Esophagus muscularis mucosa (tissue), 4 donors: ENCODE results near the gene RGS1. TPM values are rescaled to one million over a fixed set of nuclear protein-coding genes. Genes with fewer than 3 reads are reported as not detected.
A peak's percentile ranks its signal among the peaks of the same experiment; 100 is the strongest.

Experiments used
- DNase-seq: peaks from one replicate; pipeline ENCODE4 v3.0.0-alpha.2; 2017; ENCODE audit errors: extremely low spot score
- H3K27ac ChIP-seq, 4 donors: fragments of 200-600 bp; sonication (generic); replicated peaks in 1 of 4; 1 replicate in 3 of 4; 2 replicates in 1 of 4; pipeline ENCODE4 v1.5.1; 2016 to 2019; ENCODE audit warnings: mild to moderate bottlenecking in 1 of 4
- H3K27me3 ChIP-seq, 4 donors: fragments of 200-600 bp; sonication (generic); one replicate each; pipeline versions ENCODE4 v1.5.1 to v1.6.0; 2016 to 2019
- H3K36me3 ChIP-seq, 4 donors: fragments of 200-600 bp; sonication (generic); one replicate each; pipeline ENCODE4 v1.5.1; 2016 to 2019
- H3K4me1 ChIP-seq, 4 donors: fragments of 200-600 bp; sonication (generic); one replicate each; pipeline ENCODE4 v1.5.1; 2016 to 2019
- H3K4me3 ChIP-seq, 4 donors: fragments of 200-600 bp; sonication (generic); 1 replicate in 2 of 4; 2 replicates in 2 of 4; pipeline ENCODE4 v1.5.1; 2016 to 2019; ENCODE audit warnings: mild to moderate bottlenecking in 4 of 4, moderate library complexity in 1 of 4
- H3K9me3 ChIP-seq, 4 donors: fragments of 200-600 bp; sonication (generic); 1 replicate in 3 of 4; 2 replicates in 1 of 4; pipeline ENCODE4 v1.5.1; 2016 to 2019
- CTCF ChIP-seq, 3 experiments: fragments of 200-600 bp in 2 of 3; fragments of 450-650 bp in 1 of 3; sonication (generic) in 2 of 3; IDR thresholded peaks; one replicate each; pipeline ENCODE4 v1.5.1; 2017 to 2019; ENCODE audit warnings: antibody characterized with exemption in 3 of 3, mild to moderate bottlenecking in 2 of 3, moderate library complexity in 1 of 3
- EP300 ChIP-seq: sonication (generic); formaldehyde crosslinking; IDR thresholded peaks from one replicate; pipeline ENCODE4 v1.6.1; 2017; ENCODE audit warnings: antibody characterized with exemption
- POLR2A ChIP-seq: fragments of 450-650 bp; IDR thresholded peaks from one replicate; pipeline ENCODE4 v1.6.1; 2017; ENCODE audit warnings: antibody characterized with exemption, moderate library complexity, mild to moderate bottlenecking, low read depth
- POLR2AphosphoS5 ChIP-seq, 2 donors: sonication (generic); formaldehyde crosslinking; IDR thresholded peaks; one replicate each; pipeline ENCODE4 v1.6.1; 2017; ENCODE audit warnings: antibody characterized with exemption in 2 of 2
- WGBS: methylation state at CpG from one replicate; pipeline ENCODE4 v1.1.5; 2018; 5-methylcytosine and 5-hydroxymethylcytosine counted together
- intact Hi-C: fragments of 100-400 bp; cut with DNase I; formaldehyde crosslinking; loops from one replicate; pipeline ENCODE4 v1.15.1; 2023
- total RNA-seq, 4 donors: library from RNA; depleted of rRNA; stranded (reverse); fragments of >200 nt; gene quantifications; one replicate each; pipeline versions ENCODE4 v1.1.0 to v1.2.1, GENCODE V29; 2016

The RGS1 gene
- total RNA-seq, 4 donors from 2014 or later, result 6.1 to 27.7 (median 12.5) TPM

DNA sequence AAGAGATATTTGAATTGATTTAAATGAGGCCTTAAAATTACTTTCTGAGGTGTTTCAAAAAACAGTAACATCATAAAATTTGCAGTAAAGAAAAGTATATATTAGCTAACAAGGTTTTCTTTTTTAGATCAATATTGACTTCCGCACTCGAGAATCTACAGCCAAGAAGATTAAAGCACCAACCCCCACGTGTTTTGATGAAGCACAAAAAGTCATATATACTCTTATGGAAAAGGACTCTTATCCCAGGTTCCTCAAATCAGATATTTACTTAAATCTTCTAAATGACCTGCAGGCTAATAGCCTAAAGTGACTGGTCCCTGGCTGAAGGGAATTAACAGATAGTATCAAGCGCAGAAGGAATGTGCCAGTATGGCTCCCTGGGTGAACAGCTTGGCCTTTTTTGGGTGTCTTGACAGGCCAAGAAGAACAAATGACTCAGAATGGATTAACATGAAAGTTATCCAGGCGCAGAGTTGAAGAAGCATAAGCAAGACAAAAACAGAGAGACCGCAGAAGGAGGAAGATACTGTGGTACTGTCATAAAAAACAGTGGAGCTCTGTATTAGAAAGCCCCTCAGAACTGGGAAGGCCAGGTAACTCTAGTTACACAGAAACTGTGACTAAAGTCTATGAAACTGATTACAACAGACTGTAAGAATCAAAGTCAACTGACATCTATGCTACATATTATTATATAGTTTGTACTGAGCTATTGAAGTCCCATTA is 3.6 kb downstream of the RGS1 start:
- Histone ChIP-seq H3K36me3 (no peaks in the 10 kb centered on the region), H3K27me3 (no peaks in the 10 kb centered on the region), H3K27ac (peak overlapping the region; percentile 75 to 84 (median 82)), H3K4me3 (peak overlapping the region; percentile 39 to 54 (median 47)), H3K9me3 (no peaks in the 10 kb centered on the region), H3K4me1 (peaks cover 4 to 45% (median 24%) of the 10 kb centered on the region in 4 donors)
- 59% methylated on average over 6 of the region's 6 CpGs for WGBS
- TF ChIP-seq EP300, result no peak
- no peak for TF ChIP-seq POLR2A
- TF ChIP-seq POLR2AphosphoS5 (IDR thresholded peaks at IDR 0.05), result peak; percentile 66 to 82
- intact Hi-C loops, result no loop called here
- no peak for DNase-seq

DNA sequence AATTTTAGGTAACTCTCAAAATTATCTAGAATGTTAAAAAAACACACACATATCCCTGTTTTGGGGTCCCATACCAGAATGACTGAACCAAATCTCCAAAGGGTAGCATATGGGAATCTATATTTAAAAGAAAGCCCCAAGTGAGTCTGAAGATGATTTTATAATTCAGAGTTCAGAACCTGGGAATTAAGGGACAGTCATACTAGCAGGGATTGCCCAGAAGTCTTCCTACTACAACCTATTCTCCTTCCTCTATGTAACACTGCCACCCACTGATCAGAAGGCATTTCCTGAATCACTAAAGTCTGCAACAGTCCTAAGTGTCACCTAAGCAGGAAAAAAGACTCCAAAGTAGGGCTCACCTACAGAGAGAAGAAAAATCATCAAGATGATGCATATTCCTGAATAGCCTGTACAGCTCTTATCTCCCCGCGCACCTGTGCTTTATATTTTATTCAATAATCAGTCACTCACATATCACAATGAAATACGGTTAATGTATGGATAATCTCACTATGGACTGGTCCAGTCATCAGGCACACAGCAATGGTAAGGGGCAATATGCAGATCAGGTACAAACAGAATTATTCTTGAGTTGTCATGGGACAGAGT is 4.9 kb downstream of the RGS1 start:
- peak overlapping the region; percentile 75 to 84 (median 82) for H3K27ac ChIP-seq
- H3K4me3 ChIP-seq, result peak overlapping the region; percentile 39 to 54 (median 47)
- intact Hi-C loops, result loop anchor here (5.0 kb wide), 1 partner anchor 103 kb away; no protein-coding TSS in a partner anchor
- no peak for DNase-seq
- TF ChIP-seq CTCF (IDR thresholded peaks at IDR 0.05) (peak; percentile 51 to 68 (median 57)), EP300 (no peak), POLR2AphosphoS5 (IDR thresholded peaks at IDR 0.05) (peak in 1 of 2 donors; percentile 56), POLR2A (no peak)
- H3K9me3 ChIP-seq, result no peaks in the 10 kb centered on the region
- peaks cover 4 to 47% (median 21%) of the 10 kb centered on the region in 4 donors for H3K4me1 ChIP-seq
- H3K36me3 ChIP-seq, result no peaks in the 10 kb centered on the region
- 93% methylated on average over 3 of the region's 3 CpGs for WGBS
- no peaks in the 10 kb centered on the region for H3K27me3 ChIP-seq

- TF ChIP-seq EP300, result no peak
- no peak for TF ChIP-seq CTCF (IDR thresholded peaks at IDR 0.05)
- no peak for TF ChIP-seq POLR2AphosphoS5 (IDR thresholded peaks at IDR 0.05)
- no peak for TF ChIP-seq POLR2A
- no peak for DNase-seq
- H3K27me3 ChIP-seq, result no peaks in the 10 kb centered on the region
- WGBS, result 78% methylated on average over 4 of the region's 4 CpGs
- H3K4me3 ChIP-seq, result no peak overlapping the region
- H3K36me3 ChIP-seq, result no peaks in the 10 kb centered on the region
- no peaks in the 10 kb centered on the region for H3K9me3 ChIP-seq
- H3K27ac ChIP-seq, result peak overlapping the region; percentile 75 to 84 (median 82)
- H3K4me1 ChIP-seq, result peaks cover 4 to 40% (median 27%) of the 10 kb centered on the region in 4 donors
- intact Hi-C loops, result loop anchor here (5.0 kb wide), 1 partner anchor 104 kb away; no protein-coding TSS in a partner anchor
Measured at GRCh38 chr1:192581131-192581927, 5.8 kb downstream of the RGS1 start.

- TF ChIP-seq POLR2A, result no peak
- no peak for TF ChIP-seq POLR2AphosphoS5 (IDR thresholded peaks at IDR 0.05)
- TF ChIP-seq EP300, result no peak
- no peak for TF ChIP-seq CTCF (IDR thresholded peaks at IDR 0.05)
- no peaks in the 10 kb centered on the region for H3K9me3 ChIP-seq
- 77% methylated on average over 1 of the region's 1 CpG for WGBS
- peak overlapping the region in 3 of 4 donors; percentile 6 to 84 (median 82) for H3K27ac ChIP-seq
- DNase-seq, result no peak
- H3K36me3 ChIP-seq, result no peaks in the 10 kb centered on the region
- intact Hi-C loops, result loop anchor here (5.0 kb wide), 2 partner anchors 93 to 108 kb away; no protein-coding TSS in a partner anchor
- H3K4me3 ChIP-seq, result no peak overlapping the region
- H3K27me3 ChIP-seq, result no peaks in the 10 kb centered on the region
- peaks cover 4 to 26% (median 19%) of the 10 kb centered on the region in 4 donors for H3K4me1 ChIP-seq
Measured at GRCh38 chr1:192584866-192585265, 9.3 kb downstream of the RGS1 start.
